Heart right ventricle (tissue), 16 donors: ENCODE results near the gene CACNA1A. TPM values are rescaled to one million over a fixed set of nuclear protein-coding genes. Genes with fewer than 3 reads are reported as not detected.

ENCODE experiments used
- ATAC-seq, 8 donors: fragments of 200-7000 bp; cut with Tn5 transposase; one replicate each; pipeline ENCODE4 v1.9.1; 2020; ENCODE audit warnings: mild to moderate bottlenecking in 8 of 8, moderate library complexity in 8 of 8, moderate number of reproducible peaks in 1 of 8
- DNase-seq, 2 donors: peaks; one replicate each; pipeline ENCODE4 v3.0.0-alpha.2; 2020
- H3K27ac ChIP-seq, 10 donors: fragments of 200-600 bp; sonication (generic) in 2 of 10; one replicate each; pipeline versions ENCODE4 v1.5.0 to v1.8.0; 2020 to 2022; ENCODE audit warnings: mild to moderate bottlenecking in 3 of 10
- H3K27me3 ChIP-seq, 7 donors: fragments of 200-600 bp; one replicate each; pipeline ENCODE4 v1.8.0; 2021 to 2022; ENCODE audit warnings: mild to moderate bottlenecking in 2 of 7
- H3K36me3 ChIP-seq, 9 donors: fragments of 200-600 bp; sonication (generic) in 1 of 9; one replicate each; pipeline versions ENCODE4 v1.5.0 to v1.8.0; 2020 to 2022; ENCODE audit warnings: mild to moderate bottlenecking in 2 of 9
- H3K4me1 ChIP-seq, 9 donors: fragments of 200-600 bp; sonication (generic) in 1 of 9; one replicate each; pipeline versions ENCODE4 v1.5.0 to v1.8.0; 2020 to 2022; ENCODE audit warnings: mild to moderate bottlenecking in 4 of 9
- H3K4me3 ChIP-seq, 10 donors: fragments of 200-600 bp; sonication (generic) in 2 of 10; one replicate each; pipeline versions ENCODE4 v1.5.0 to v1.8.0; 2020 to 2022; ENCODE audit warnings: mild to moderate bottlenecking in 7 of 10, moderate library complexity in 2 of 10
- H3K9me3 ChIP-seq, 11 donors: fragments of 200-600 bp in 10 of 11; sonication (generic) in 2 of 11; one replicate each; pipeline versions ENCODE4 v1.5.0 to v1.8.0; 2013 to 2022; ENCODE audit warnings: mild to moderate bottlenecking in 2 of 11, control low read depth in 1 of 11, moderate library complexity in 1 of 11
- WGBS, 2 donors: extraction: QIAGEN DNeasy Blood & Tissue Kit; methylation state at CpG; one replicate each; pipeline ENCODE4 v1.1.7; 2013; ENCODE audit warnings: inconsistent platforms in 1 of 2; 5-methylcytosine and 5-hydroxymethylcytosine counted together
- intact Hi-C, 10 donors: fragments of 100-400 bp; cut with DNase I; formaldehyde crosslinking; loops; one replicate each; pipeline versions ENCODE4 v1.11.1 to v1.14.2; 2022
- polyA plus RNA-seq, 2 donors: library from polyadenylated mRNA; stranded (reverse); fragments of 200-250 nt; gene quantifications; one replicate each; pipeline ENCODE4 v1.2.3, GENCODE V29; 2013
- total RNA-seq, 10 donors: library from RNA; stranded (reverse); fragmentation: NEBNext Ultra II Directional in 3 of 10; extraction: Animal tissue kit (Norgen Biotek cat#: 25700) in 3 of 10; gene quantifications; one replicate each; pipeline versions ENCODE4 v1.2.1 to v1.2.4, GENCODE V29; 2021 to 2023
- TF ChIP-seq, protein P1 (sequence below), 9 donors: fragments of 200-600 bp; sonication (generic) in 2 of 9; IDR thresholded peaks; one replicate each; pipeline versions ENCODE4 v1.5.0 to v1.8.0; 2021 to 2022; ENCODE audit warnings: antibody characterized with exemption in 9 of 9, mild to moderate bottlenecking in 5 of 9, moderate library complexity in 1 of 9
- donor health status: Arrhythmogenic right ventricular cardiomyopathy.
- donor health status: ischemic (EF 13 %, LVEDD 7.1; RV severe dilation, severe dysfunction).
- donor health status: healthy with polysubstance abuse.
- donor health status: DM: no; HTN: yes; CAD: no.
- donor health status: DM: no; HTN: no; CAD: no.
- donor health status: ischemic (EF 25% LVEDD 6.9; RV normal size, moderate dysfunction).
- donor health status: ischemic (EF 25% LVEDD 5.7; RV mildly dilated, moderate dysfunction).
- donor health status: healthy.
- donor health status: DM: yes; HTN: yes; CAD: no.
- donor health status: Ischemic cardiomyopathy.
- donor health status: ischemic (EF 35%, LVEDD 5.7; RV mildly dilated, moderate dysfunction).
- donor health status: nonischemic (EF 11% LVEDD 7.7; RV severe dilation, severe dysfunction).
- donor health status: DM: yes; HTN: yes; CAD: no.
- donor health status: PGD.
- donor health status: ischemic (EF 29% LVEDD 5.4; RV normal size, mild dysfunction).
- donor health status: nonischemic (EF 23%, LVEDD 6.1; RV moderate dilation, normal function).

CACNA1A gene
- total and polyA plus RNA-seq, 12 donors, result 0.21 to 2.3 (median 0.66) TPM

DNA sequence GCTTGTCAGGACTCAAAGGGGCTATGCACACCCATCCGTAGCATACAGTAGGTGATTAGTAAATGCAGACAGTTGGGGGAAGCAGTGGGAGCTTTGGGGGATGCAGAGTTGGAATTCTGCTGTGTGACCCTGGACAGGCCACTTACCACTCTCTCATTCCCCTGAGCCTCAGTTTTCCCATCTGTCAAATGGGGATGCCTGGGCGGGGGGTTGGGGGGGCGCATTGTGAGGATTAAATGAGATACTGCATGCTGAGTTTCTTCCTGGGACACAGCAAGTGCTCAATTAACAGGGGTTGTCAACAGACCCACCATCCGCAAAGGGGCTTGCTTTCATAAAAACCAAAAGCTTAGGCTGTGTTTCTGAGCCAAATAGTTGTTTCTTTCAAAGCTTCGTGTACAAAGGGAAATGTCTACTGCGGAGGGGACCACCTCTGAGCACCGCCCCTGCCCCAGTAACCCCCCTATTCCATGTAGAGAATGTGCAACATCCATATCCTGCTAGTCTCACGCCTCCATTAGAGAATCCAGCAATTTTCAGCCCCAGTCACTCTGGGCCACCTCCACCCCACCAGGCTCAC is 223.7 kb downstream of the CACNA1A start:
- Histone ChIP-seq H3K4me3 (no peak overlapping the region), H3K27me3 (peaks cover 0 to 36% (median 19%) of the 10 kb centered on the region in 7 donors), H3K27ac (no peak overlapping the region), H3K36me3 (no peaks in the 10 kb centered on the region), H3K9me3 (no peaks in the 10 kb centered on the region), H3K4me1 (peaks cover 0 to 1% (median 0%) of the 10 kb centered on the region in 9 donors)
- 67% methylated on average over 8 of the region's 8 CpGs for WGBS, 2 donors
- intact Hi-C loops, result loop anchor here in 1 of 10 donors (10.0 kb wide), 1 partner anchor 432 kb away; no protein-coding TSS in a partner anchor
- TF ChIP-seq, protein P1, sequence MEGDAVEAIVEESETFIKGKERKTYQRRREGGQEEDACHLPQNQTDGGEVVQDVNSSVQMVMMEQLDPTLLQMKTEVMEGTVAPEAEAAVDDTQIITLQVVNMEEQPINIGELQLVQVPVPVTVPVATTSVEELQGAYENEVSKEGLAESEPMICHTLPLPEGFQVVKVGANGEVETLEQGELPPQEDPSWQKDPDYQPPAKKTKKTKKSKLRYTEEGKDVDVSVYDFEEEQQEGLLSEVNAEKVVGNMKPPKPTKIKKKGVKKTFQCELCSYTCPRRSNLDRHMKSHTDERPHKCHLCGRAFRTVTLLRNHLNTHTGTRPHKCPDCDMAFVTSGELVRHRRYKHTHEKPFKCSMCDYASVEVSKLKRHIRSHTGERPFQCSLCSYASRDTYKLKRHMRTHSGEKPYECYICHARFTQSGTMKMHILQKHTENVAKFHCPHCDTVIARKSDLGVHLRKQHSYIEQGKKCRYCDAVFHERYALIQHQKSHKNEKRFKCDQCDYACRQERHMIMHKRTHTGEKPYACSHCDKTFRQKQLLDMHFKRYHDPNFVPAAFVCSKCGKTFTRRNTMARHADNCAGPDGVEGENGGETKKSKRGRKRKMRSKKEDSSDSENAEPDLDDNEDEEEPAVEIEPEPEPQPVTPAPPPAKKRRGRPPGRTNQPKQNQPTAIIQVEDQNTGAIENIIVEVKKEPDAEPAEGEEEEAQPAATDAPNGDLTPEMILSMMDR (IDR thresholded peaks at IDR 0.05), result no peak
- no peak for ATAC-seq
- no peak for DNase-seq

DNA sequence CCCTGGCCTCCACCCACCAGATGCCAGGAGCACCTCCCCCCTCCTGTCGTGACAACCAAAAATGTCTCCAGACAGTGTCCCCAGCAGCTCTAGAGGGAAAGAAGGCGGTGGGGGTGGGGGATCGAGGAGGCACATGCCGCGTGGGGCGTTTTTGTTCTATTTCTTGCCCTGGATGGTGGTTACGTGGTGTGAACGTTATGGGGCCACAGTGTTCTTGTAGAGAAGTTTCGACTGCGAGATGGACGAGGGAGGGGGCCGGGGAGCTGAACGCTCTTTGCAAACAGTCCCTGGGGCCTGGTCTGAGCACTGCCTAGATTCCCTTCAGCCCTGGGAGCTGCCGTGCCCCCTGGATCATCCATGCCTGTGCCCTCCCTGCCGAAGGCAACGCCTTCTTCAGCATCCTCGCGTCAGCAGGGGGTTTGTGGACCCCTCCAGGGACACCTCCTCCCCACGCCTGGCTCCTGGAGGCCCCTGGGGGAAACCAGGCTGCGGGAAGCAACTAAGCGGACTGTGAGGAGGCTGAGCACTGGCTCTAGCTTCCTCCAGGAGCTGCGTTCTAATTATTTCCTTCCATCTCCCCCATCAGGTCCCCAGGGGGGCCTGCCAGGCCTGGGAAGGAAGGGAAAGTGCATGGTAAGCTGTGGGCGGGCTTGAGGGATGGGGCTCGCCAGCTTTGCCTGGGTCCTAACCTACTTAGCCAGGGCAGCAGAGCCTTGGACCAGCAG is 224.6 kb downstream of the CACNA1A start:
- Histone ChIP-seq H3K9me3 (no peaks in the 10 kb centered on the region), H3K27ac (no peak overlapping the region), H3K4me1 (peaks cover 0 to 9% (median 0%) of the 10 kb centered on the region in 9 donors), H3K36me3 (no peaks in the 10 kb centered on the region), H3K27me3 (peaks cover 0 to 35% (median 19%) of the 10 kb centered on the region in 7 donors), H3K4me3 (no peak overlapping the region)
- TF ChIP-seq, protein P1 (IDR thresholded peaks at IDR 0.05), result no peak
- DNase-seq (no peak), ATAC-seq (peak in 7 of 8 donors; percentile 9 to 60 (median 25))
- 36 to 37% methylated on average over 24 of the region's 24 CpGs for WGBS, 2 donors
- intact Hi-C loops, result loop anchor here in 1 of 10 donors (10.0 kb wide), 1 partner anchor 433 kb away; no protein-coding TSS in a partner anchor

DNA sequence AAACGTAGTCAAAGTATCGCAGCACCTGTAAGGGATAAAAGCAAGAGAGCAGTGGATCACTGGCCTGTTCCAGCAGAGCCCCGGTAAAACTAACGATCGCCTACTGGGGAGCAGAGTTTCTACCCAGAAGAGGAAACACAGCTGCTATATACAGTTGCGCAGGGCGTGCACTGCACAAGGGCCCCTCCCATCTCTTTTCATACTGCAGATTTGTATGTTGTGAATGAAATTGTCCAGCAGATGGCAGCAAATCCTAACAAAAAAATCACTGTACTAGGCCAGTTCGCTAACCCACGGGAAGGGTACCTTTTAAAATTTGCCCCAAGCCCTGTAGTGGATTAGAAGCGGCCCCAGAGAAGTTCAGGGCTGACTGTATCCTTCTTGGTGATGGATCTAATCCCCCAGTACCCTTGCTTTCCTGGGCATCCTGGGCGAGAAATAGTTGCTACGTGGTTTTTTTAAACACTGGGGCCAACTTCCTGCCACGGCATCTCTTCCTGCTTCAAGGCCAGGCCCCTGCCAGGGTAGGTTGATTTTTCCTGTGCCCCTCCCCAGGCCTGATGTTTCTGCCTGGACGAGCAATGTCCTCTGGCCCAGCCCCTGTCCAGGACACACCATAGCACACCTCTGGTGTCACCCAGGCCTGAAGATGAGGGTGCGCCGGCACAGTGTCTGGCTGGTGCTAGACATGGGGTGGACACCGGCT is 229.0 kb downstream of the CACNA1A start:
- ATAC-seq (peak; percentile 83 to 95 (median 92)), DNase-seq (peak; percentile 29 to 67)
- Histone ChIP-seq H3K4me1 (peaks cover 0 to 9% (median 0%) of the 10 kb centered on the region in 9 donors), H3K27me3 (peaks cover 0 to 16% (median 9%) of the 10 kb centered on the region in 7 donors), H3K36me3 (no peaks in the 10 kb centered on the region), H3K9me3 (no peaks in the 10 kb centered on the region), H3K4me3 (no peak overlapping the region), H3K27ac (peak overlapping the region in 1 of 10 donors; percentile 17)
- intact Hi-C loops, result loop anchor here (1.0 to 10.0 kb wide), 10 partner anchors 148 to 588 kb away; no protein-coding TSS in a partner anchor
- WGBS, 2 donors, result 46 to 49% methylated on average over 17 of the region's 17 CpGs
- TF ChIP-seq, protein P1 (IDR thresholded peaks at IDR 0.05), result peak; percentile 49 to 81 (median 73)
